B cell (primary cell): ENCODE data around the gene RAC3. TPM values are rescaled to one million over a fixed set of nuclear protein-coding genes. Genes with fewer than 3 reads are reported as not detected.

ENCODE experiments used
- ATAC-seq: fragments of 200-7000 bp; cut with Tn5 transposase; one replicate; pipeline ENCODE4 v1.10.0; 2021; ENCODE audit warnings: low read depth, mild to moderate bottlenecking, moderate number of reproducible peaks, moderate library complexity
- CTCF ChIA-PET: fragments of 350-600 bp; sonication (Branson Sonifier 250); formaldehyde crosslinking; loops from one replicate; lab custom pipeline; 2021; ENCODE audit warnings: antibody characterized with exemption, inconsistent platforms; lab: Charles Lee
- POLR2A ChIA-PET: fragments of 350-600 bp; sonication (Branson Sonifier 250); formaldehyde crosslinking; loops from one replicate; lab custom pipeline; 2021; ENCODE audit warnings: antibody characterized with exemption; lab: Charles Lee
- DNase-seq: peaks from one replicate; pipeline ENCODE4 v3.0.0; 2013
- H2AFZ ChIP-seq: 2 replicates; pipeline ENCODE4 v1.6.1; 2012; ENCODE audit warnings: mild to moderate bottlenecking, low read depth, low read length; ENCODE audit not compliant: insufficient read depth, poor library complexity, severe bottlenecking
- H3K27ac ChIP-seq, 2 donors: 1 replicate in 1 of 2; 2 replicates in 1 of 2; pipeline ENCODE4 v1.5.1; 2012 to 2013; ENCODE audit warnings: low read length in 2 of 2, mild to moderate bottlenecking in 2 of 2, moderate library complexity in 1 of 2
- H3K27me3 ChIP-seq, 4 experiments: fragments of 200-600 bp in 1 of 4; sonication (generic) in 1 of 4; replicated peaks in 1 of 4; 1 replicate in 2 of 4; 2 replicates in 2 of 4; pipeline versions ENCODE4 v1.6.1 to v1.7.0; 2013 to 2016; ENCODE audit warnings: low read length in 3 of 4, mild to moderate bottlenecking in 2 of 4, mixed read lengths in 1 of 4, moderate library complexity in 1 of 4; ENCODE audit not compliant: insufficient read depth in 4 of 4, control insufficient read depth in 3 of 4; ENCODE audit errors: control extremely low read depth in 1 of 4
- H3K36me3 ChIP-seq, 2 experiments: replicated peaks in 1 of 2; 1 replicate in 1 of 2; 2 replicates in 1 of 2; pipeline versions ENCODE4 v1.6.1 to v1.7.1; 2013; ENCODE audit warnings: low read length in 1 of 2; ENCODE audit not compliant: insufficient read depth in 2 of 2, control insufficient read depth in 1 of 2; ENCODE audit errors: control extremely low read depth in 1 of 2, extremely low read depth in 1 of 2
- H3K4me1 ChIP-seq, 2 donors: fragments of 200-600 bp in 1 of 2; sonication (generic) in 1 of 2; 1 replicate in 1 of 2; 2 replicates in 1 of 2; pipeline versions ENCODE4 v1.5.1 to v1.6.1; 2013 to 2017; ENCODE audit warnings: low read length in 2 of 2; ENCODE audit not compliant: control insufficient read depth in 2 of 2, insufficient read depth in 2 of 2
- H3K4me2 ChIP-seq: replicated peaks from 2 replicates; pipeline ENCODE3; 2012; ENCODE audit warnings: mild to moderate bottlenecking, low read depth, low read length; ENCODE audit not compliant: poor library complexity, severe bottlenecking
- H3K4me3 ChIP-seq, 5 experiments: fragments of 200-600 bp in 1 of 5; sonication (generic) in 1 of 5; 1 replicate in 3 of 5; 2 replicates in 2 of 5; pipeline versions ENCODE4 v1.5.1 to v1.7.0; 2011 to 2016; ENCODE audit warnings: low read length in 4 of 5, mild to moderate bottlenecking in 4 of 5, low read depth in 2 of 5, control low read depth in 1 of 5, moderate library complexity in 1 of 5; ENCODE audit not compliant: insufficient read depth in 1 of 5; ENCODE audit errors: control extremely low read depth in 1 of 5, extremely low read depth in 1 of 5
- H3K79me2 ChIP-seq: fragments of 200-600 bp; sonication (generic); one replicate; pipeline ENCODE4 v1.6.0; 2016; ENCODE audit warnings: low read length; ENCODE audit not compliant: control insufficient read depth, insufficient read depth
- H3K9ac ChIP-seq: fragments of 200-600 bp; sonication (generic); 2 replicates; pipeline ENCODE4 v1.6.1; 2017; ENCODE audit warnings: mild to moderate bottlenecking, low read length, moderate library complexity
- H3K9me3 ChIP-seq, 3 donors: one replicate each; pipeline versions ENCODE4 v1.6.1 to v1.7.1; 2013; ENCODE audit warnings: low read length in 2 of 3; ENCODE audit not compliant: control insufficient read depth in 2 of 3, insufficient read depth in 1 of 3; ENCODE audit errors: control extremely low read depth in 1 of 3
- H4K20me1 ChIP-seq: 2 replicates; pipeline ENCODE4 v1.6.0; 2012; ENCODE audit warnings: mild to moderate bottlenecking, low read length; ENCODE audit not compliant: insufficient read depth, control insufficient read depth, poor library complexity, severe bottlenecking
- H3K27ac Mint-ChIP-seq: one replicate; pipeline ENCODE4 v1.8.0; 2021; ENCODE audit warnings: mixed read lengths
- H3K27me3 Mint-ChIP-seq: one replicate; pipeline ENCODE4 v1.8.0; 2021; ENCODE audit warnings: mixed read lengths
- H3K4me1 Mint-ChIP-seq: one replicate; pipeline ENCODE4 v1.8.0; 2021; ENCODE audit warnings: mixed read lengths
- H3K4me3 Mint-ChIP-seq: one replicate; pipeline ENCODE4 v1.8.0; 2021; ENCODE audit warnings: mixed read lengths
- H3K9me3 Mint-ChIP-seq: one replicate; pipeline ENCODE4 v1.8.0; 2022; ENCODE audit warnings: mixed read lengths; ENCODE audit not compliant: insufficient read depth
- EZH2 ChIP-seq: IDR thresholded peaks from 2 replicates; pipeline ENCODE4 v1.6.1; 2012; ENCODE audit warnings: borderline replicate concordance, low read depth, mild to moderate bottlenecking, moderate library complexity, low read length; ENCODE audit not compliant: insufficient read depth, poor library complexity, severe bottlenecking
- WGBS: methylation state at CpG from one replicate; pipeline ENCODE4 v1.1.5; 2013; ENCODE audit warnings: missing lambda C conversion rate; ENCODE audit not compliant: insufficient coverage; 5-methylcytosine and 5-hydroxymethylcytosine counted together
- intact Hi-C: fragments of 100-400 bp; cut with micrococcal nuclease; formaldehyde crosslinking; loops from one replicate; pipeline ENCODE4 v1.10.0; 2022
- polyA plus RNA-seq: library from polyadenylated mRNA; depleted of rRNA; stranded (reverse); fragments of >200 nt; gene quantifications from 2 replicates; pipeline ENCODE4 v1.2.3, GENCODE V29; 2012
- total RNA-seq, 2 donors: library from RNA; stranded (reverse); fragments of 120-200 nt in 1 of 2; gene quantifications; 1 replicate in 1 of 2; 2 replicates in 1 of 2; pipeline versions ENCODE4 v1.2.3 to v1.2.4, GENCODE V29; 2013 to 2022
- TF ChIP-seq, protein P1 (sequence below): fragments of 200-600 bp; IDR thresholded peaks from one replicate; pipeline ENCODE4 v1.8.0; 2022; ENCODE audit warnings: antibody characterized with exemption, mild to moderate bottlenecking

RAC3 gene
- total and polyA plus RNA-seq, 2 donors (not counting 1 experiment from before 2014, with no cell fraction given), result 0.62 to 2.0 TPM

DNA sequence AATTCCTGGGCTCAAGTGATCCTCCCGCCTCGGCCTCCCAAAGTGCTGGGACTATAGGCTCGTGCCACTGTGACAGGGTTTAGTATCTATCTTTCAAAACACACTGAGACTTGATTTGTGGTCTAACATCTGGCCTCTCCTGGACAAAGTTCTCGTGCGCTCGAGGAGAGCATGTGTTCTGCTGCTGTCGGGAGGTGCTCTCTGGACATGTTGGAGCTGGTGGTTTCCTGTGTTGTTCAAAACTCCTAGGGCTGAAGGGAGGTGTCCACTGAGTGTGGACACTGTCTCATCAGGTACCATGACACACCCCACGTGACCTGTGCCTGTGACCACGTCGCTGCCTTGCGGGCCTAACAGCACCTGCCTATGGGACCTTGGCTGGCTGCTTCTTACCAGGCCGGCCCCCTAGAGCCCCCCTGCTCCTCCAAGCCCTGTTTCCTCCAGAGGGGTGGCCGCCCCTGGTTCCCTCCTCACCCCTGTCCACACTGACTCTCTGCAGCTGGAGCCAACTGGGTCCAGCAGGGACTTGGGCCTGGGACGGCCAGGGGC lies 14.5 kb downstream of the RAC3 start:
- H3K4me3 ChIP-seq, result no peak overlapping the region
- ChIA-PET POLR2A (no interaction called here), CTCF (no interaction called here)
- H3K27me3 Mint-ChIP-seq, result no peaks in the 10 kb centered on the region
- TF ChIP-seq EZH2, result no peak
- TF ChIP-seq, protein P1, sequence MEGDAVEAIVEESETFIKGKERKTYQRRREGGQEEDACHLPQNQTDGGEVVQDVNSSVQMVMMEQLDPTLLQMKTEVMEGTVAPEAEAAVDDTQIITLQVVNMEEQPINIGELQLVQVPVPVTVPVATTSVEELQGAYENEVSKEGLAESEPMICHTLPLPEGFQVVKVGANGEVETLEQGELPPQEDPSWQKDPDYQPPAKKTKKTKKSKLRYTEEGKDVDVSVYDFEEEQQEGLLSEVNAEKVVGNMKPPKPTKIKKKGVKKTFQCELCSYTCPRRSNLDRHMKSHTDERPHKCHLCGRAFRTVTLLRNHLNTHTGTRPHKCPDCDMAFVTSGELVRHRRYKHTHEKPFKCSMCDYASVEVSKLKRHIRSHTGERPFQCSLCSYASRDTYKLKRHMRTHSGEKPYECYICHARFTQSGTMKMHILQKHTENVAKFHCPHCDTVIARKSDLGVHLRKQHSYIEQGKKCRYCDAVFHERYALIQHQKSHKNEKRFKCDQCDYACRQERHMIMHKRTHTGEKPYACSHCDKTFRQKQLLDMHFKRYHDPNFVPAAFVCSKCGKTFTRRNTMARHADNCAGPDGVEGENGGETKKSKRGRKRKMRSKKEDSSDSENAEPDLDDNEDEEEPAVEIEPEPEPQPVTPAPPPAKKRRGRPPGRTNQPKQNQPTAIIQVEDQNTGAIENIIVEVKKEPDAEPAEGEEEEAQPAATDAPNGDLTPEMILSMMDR, result no peak
- H3K27ac ChIP-seq, result no peak overlapping the region
- H4K20me1 ChIP-seq, result no peaks in the 10 kb centered on the region
- H2AFZ ChIP-seq, result no peak overlapping the region
- ATAC-seq, result no peak
- peaks cover 8 to 13% of the 10 kb centered on the region in 2 donors for H3K4me1 ChIP-seq
- no peak overlapping the region for H3K27ac Mint-ChIP-seq
- H3K27me3 ChIP-seq, result no peaks in the 10 kb centered on the region
- intact Hi-C loops, result no loop called here
- peaks cover 10% of the 10 kb centered on the region for H3K4me1 Mint-ChIP-seq
- H3K4me2 ChIP-seq, result no peak overlapping the region
- H3K9me3 Mint-ChIP-seq, result no peaks in the 10 kb centered on the region
- H3K79me2 ChIP-seq, result peaks cover 7% of the 10 kb centered on the region
- H3K4me3 Mint-ChIP-seq, result no peak overlapping the region
- no peaks in the 10 kb centered on the region for H3K9me3 ChIP-seq
- DNase-seq, result no peak
- peaks cover 0 to 2% of the 10 kb centered on the region in 2 experiments for H3K36me3 ChIP-seq
- H3K9ac ChIP-seq, result no peak overlapping the region
- 94% methylated on average over 10 of the region's 14 CpGs for WGBS

DNA sequence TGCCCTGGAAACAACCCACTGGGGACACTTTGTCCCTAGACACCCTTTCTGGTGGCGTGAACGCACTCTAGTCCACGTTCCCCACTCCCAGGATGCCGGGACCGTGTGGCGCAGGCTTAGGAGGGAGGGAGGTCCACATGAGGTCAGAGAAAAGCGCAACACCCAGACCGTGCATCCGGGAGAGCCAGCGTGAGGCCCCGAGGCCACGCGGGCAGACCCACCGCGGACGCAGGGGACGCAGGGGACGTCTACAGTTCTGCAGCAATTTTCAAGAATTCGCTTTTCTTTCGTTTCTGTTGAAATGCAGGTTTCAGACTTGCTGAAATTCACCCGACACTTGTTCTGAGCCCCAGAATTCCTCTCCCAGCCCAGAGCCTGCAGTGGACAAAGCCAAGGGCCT lies 15.4 kb downstream of the RAC3 start:
- H3K4me2 ChIP-seq, result no peak overlapping the region
- Mint-ChIP-seq H3K27ac (no peak overlapping the region), H3K4me3 (no peak overlapping the region), H3K27me3 (no peaks in the 10 kb centered on the region), H3K4me1 (peaks cover 10% of the 10 kb centered on the region), H3K9me3 (no peaks in the 10 kb centered on the region)
- H3K79me2 ChIP-seq, result peaks cover 9% of the 10 kb centered on the region
- TF ChIP-seq EZH2, result no peak
- TF ChIP-seq, protein P1, result no peak
- H3K9me3 ChIP-seq, result no peaks in the 10 kb centered on the region
- no peak overlapping the region for H3K9ac ChIP-seq
- POLR2A ChIA-PET, result no interaction called here
- H4K20me1 ChIP-seq, result no peaks in the 10 kb centered on the region
- H3K36me3 ChIP-seq, result peaks cover 0 to 2% of the 10 kb centered on the region in 2 experiments
- no peak overlapping the region for H3K27ac ChIP-seq
- WGBS, result 97% methylated on average over 21 of the region's 21 CpGs
- ATAC-seq (no peak), DNase-seq (no peak)
- intact Hi-C loops, result no loop called here
- peaks cover 9 to 14% of the 10 kb centered on the region in 2 donors for H3K4me1 ChIP-seq
- CTCF ChIA-PET, result no interaction called here
- H2AFZ ChIP-seq, result no peak overlapping the region
- no peaks in the 10 kb centered on the region for H3K27me3 ChIP-seq
- no peak overlapping the region for H3K4me3 ChIP-seq
